ENCODE results near the gene CNTNAP4. TPM values are rescaled to one million over a fixed set of nuclear protein-coding genes. Genes with fewer than 3 reads are reported as not detected.

Gene CNTNAP4
- total RNA-seq, 1 donor from 2014 or later, result not detected

- no peaks in the 10 kb centered on the region for H3K36me3 ChIP-seq (ENCODE audit: control insufficient read depth, insufficient read depth, low read length)
- H3K27me3 ChIP-seq (ENCODE audit: control insufficient read depth, insufficient read depth, low read length), result peaks cover 4% of the 10 kb centered on the region
- no peak overlapping the region for H3K4me3 ChIP-seq (ENCODE audit: low read depth, low read length)
- no peak for TF ChIP-seq CTCF (IDR thresholded peaks at IDR 0.05; ENCODE audit: insufficient read depth, low read length, poor library complexity, severe bottlenecking)
- no peak for DNase-seq (ENCODE audit: low read depth)
Measured at GRCh38 chr16:76277460-76278030, 344 bp downstream of the CNTNAP4 start.

- no peaks in the 10 kb centered on the region for H3K36me3 ChIP-seq (ENCODE audit: control insufficient read depth, insufficient read depth, low read length)
- TF ChIP-seq CTCF (IDR thresholded peaks at IDR 0.05; ENCODE audit: insufficient read depth, low read length, poor library complexity, severe bottlenecking), result no peak
- peaks cover 4% of the 10 kb centered on the region for H3K27me3 ChIP-seq (ENCODE audit: control insufficient read depth, insufficient read depth, low read length)
- no peak for DNase-seq (ENCODE audit: low read depth)
- no peak overlapping the region for H3K4me3 ChIP-seq (ENCODE audit: low read depth, low read length)
Measured at GRCh38 chr16:76278086-76278485, 885 bp downstream of the CNTNAP4 start.

GRCh38 chr16:76278980-76279379 lies 1.8 kb downstream of the CNTNAP4 start:
- no peak for DNase-seq (ENCODE audit: low read depth)
- peaks cover 4% of the 10 kb centered on the region for H3K27me3 ChIP-seq (ENCODE audit: control insufficient read depth, insufficient read depth, low read length)
- TF ChIP-seq CTCF (IDR thresholded peaks at IDR 0.05; ENCODE audit: insufficient read depth, low read length, poor library complexity, severe bottlenecking), result no peak
- no peaks in the 10 kb centered on the region for H3K36me3 ChIP-seq (ENCODE audit: control insufficient read depth, insufficient read depth, low read length)
- H3K4me3 ChIP-seq (ENCODE audit: low read depth, low read length), result no peak overlapping the region

- peaks cover 4% of the 10 kb centered on the region for H3K27me3 ChIP-seq (ENCODE audit: control insufficient read depth, insufficient read depth, low read length)
- no peaks in the 10 kb centered on the region for H3K36me3 ChIP-seq (ENCODE audit: control insufficient read depth, insufficient read depth, low read length)
- TF ChIP-seq CTCF (IDR thresholded peaks at IDR 0.05; ENCODE audit: insufficient read depth, low read length, poor library complexity, severe bottlenecking), result no peak
- no peak for DNase-seq (ENCODE audit: low read depth)
- H3K4me3 ChIP-seq (ENCODE audit: low read depth, low read length), result no peak overlapping the region
Measured at GRCh38 chr16:76280421-76281215, 3.4 kb downstream of the CNTNAP4 start.

GRCh38 chr16:76287466-76287865 lies 10.3 kb downstream of the CNTNAP4 start:
- H3K36me3 ChIP-seq (ENCODE audit: control insufficient read depth, insufficient read depth, low read length), result no peaks in the 10 kb centered on the region
- H3K27me3 ChIP-seq (ENCODE audit: control insufficient read depth, insufficient read depth, low read length), result no peaks in the 10 kb centered on the region
- no peak overlapping the region for H3K4me3 ChIP-seq (ENCODE audit: low read depth, low read length)
- no peak for TF ChIP-seq CTCF (IDR thresholded peaks at IDR 0.05; ENCODE audit: insufficient read depth, low read length, poor library complexity, severe bottlenecking)
- no peak for DNase-seq (ENCODE audit: low read depth)

Data from kidney epithelial cell (primary cell).